HG03520 (cell line): ENCODE results near the gene NDUFB8.

Experiments used
- ATAC-seq: cut with Tn5 transposase; IDR thresholded peaks from one replicate; pipeline ENCODE4 v1.9.1; 2021; ENCODE audit warnings: mild to moderate bottlenecking, moderate library complexity; ENCODE audit not compliant: unreplicated experiment

The NDUFB8 gene

GRCh38 chr10:100508266-100508665 lies 21.4 kb downstream of the NDUFB8 start:
- ATAC-seq, result no peak

- no peak for ATAC-seq
Observed at GRCh38 chr10:100507357-100507732, 22.3 kb downstream of the NDUFB8 start.

- ATAC-seq, result no peak
Observed at GRCh38 chr10:100506596-100507356, 22.9 kb downstream of the NDUFB8 start.

GRCh38 chr10:100505164-100505563 lies 24.5 kb downstream of the NDUFB8 start:
- no peak for ATAC-seq

GRCh38 chr10:100504096-100504495 lies 25.6 kb downstream of the NDUFB8 start:
- no peak for ATAC-seq

GRCh38 chr10:100502926-100503494 lies 26.7 kb downstream of the NDUFB8 start:
- no peak for ATAC-seq

GRCh38 chr10:100501423-100501822 lies 28.2 kb downstream of the NDUFB8 start:
- no peak for ATAC-seq

- no peak for ATAC-seq
Observed at GRCh38 chr10:100498059-100498458, 31.6 kb downstream of the NDUFB8 start.

- ATAC-seq, result no peak
Observed at GRCh38 chr10:100496567-100496966, 33.1 kb downstream of the NDUFB8 start.

GRCh38 chr10:100490531-100490930 lies 39.1 kb downstream of the NDUFB8 start:
- no peak for ATAC-seq

GRCh38 chr10:100489396-100489795 lies 40.3 kb downstream of the NDUFB8 start:
- ATAC-seq, result no peak

- no peak for ATAC-seq
Observed at GRCh38 chr10:100487529-100487928, 42.1 kb downstream of the NDUFB8 start.

GRCh38 chr10:100485801-100486495 lies 43.7 kb downstream of the NDUFB8 start:
- ATAC-seq, result no peak

- ATAC-seq, result no peak
Observed at GRCh38 chr10:100485366-100485765, 44.3 kb downstream of the NDUFB8 start.

GRCh38 chr10:100483876-100484666 lies 45.6 kb downstream of the NDUFB8 start:
- ATAC-seq, result no peak

GRCh38 chr10:100482834-100483185 lies 46.9 kb downstream of the NDUFB8 start:
- ATAC-seq, result no peak

- ATAC-seq, result no peak
Observed at GRCh38 chr10:100482181-100482833, 47.4 kb downstream of the NDUFB8 start.

GRCh38 chr10:100481462-100482081 lies 48.1 kb downstream of the NDUFB8 start:
- peak; percentile 93 for ATAC-seq

- no peak for ATAC-seq
Observed at GRCh38 chr10:100480002-100480401, 49.7 kb downstream of the NDUFB8 start.

GRCh38 chr10:100479037-100479436 lies 50.6 kb downstream of the NDUFB8 start:
- no peak for ATAC-seq
